Neural progenitor cell (in vitro differentiated cells): ENCODE results near the gene ARHGEF40.

Experiments
- CTCF ChIP-seq: fragments of 200-600 bp; sonication (generic); IDR thresholded peaks from 2 replicates; pipeline ENCODE4 v1.5.1; 2017; ENCODE audit warnings: antibody characterized with exemption, mild to moderate bottlenecking
- EZH2phosphoT487 ChIP-seq: fragments of 200-600 bp; sonication (generic); IDR thresholded peaks from 2 replicates; pipeline ENCODE4 v1.6.1; 2017; ENCODE audit warnings: antibody characterized with exemption

- no peak for TF ChIP-seq EZH2phosphoT487
- no peak for TF ChIP-seq CTCF
Measured at GRCh38 chr14:21102521-21103410, 32.7 kb downstream of the ARHGEF40 start.
